HEK293 (cell line): ENCODE data around the gene ATOH7.

ENCODE experiments used
- CTCF ChIA-PET: fragments of 350-600 bp; formaldehyde crosslinking; extraction: SDS; loops from one replicate; lab custom pipeline; 2021; ENCODE audit warnings: antibody characterized with exemption; lab: Yijun Ruan, JAX
- POLR2A ChIA-PET: fragments of 300-600 bp; formaldehyde crosslinking; extraction: SDS; loops from one replicate; lab custom pipeline; 2020; ENCODE audit warnings: antibody characterized with exemption, inconsistent platforms; lab: Yijun Ruan, JAX
- H3K27ac ChIP-seq: fragments of 200-500 bp; sonication (Bioruptor generic); 2 replicates; pipeline ENCODE4 v1.5.1; 2014; ENCODE audit warnings: low read depth, low read length, control low read depth, inconsistent platforms; ENCODE audit errors: extremely low read depth
- H3K36me3 ChIP-seq, 2 experiments: fragments of 200-500 bp in 1 of 2; sonication (Bioruptor generic) in 1 of 2; 1 replicate in 1 of 2; 2 replicates in 1 of 2; pipeline ENCODE4 v1.5.1; 2014 to 2017; ENCODE audit warnings: inconsistent platforms in 2 of 2, low read length in 2 of 2; ENCODE audit not compliant: control insufficient read depth in 2 of 2, insufficient read depth in 1 of 2
- H3K4me1 ChIP-seq: fragments of 200-500 bp; sonication (Bioruptor generic); 2 replicates; pipeline ENCODE4 v1.5.1; 2014; ENCODE audit warnings: mild to moderate bottlenecking, low read length, inconsistent platforms; ENCODE audit not compliant: control insufficient read depth, insufficient read depth
- H3K4me3 ChIP-seq: 2 replicates; pipeline ENCODE4 v1.5.1; 2011; ENCODE audit warnings: low read depth, mild to moderate bottlenecking, control low read depth, low read length, moderate library complexity
- H3K9me3 ChIP-seq: fragments of 200-500 bp; sonication (Bioruptor generic); 2 replicates; pipeline ENCODE4 v1.5.1; 2014; ENCODE audit warnings: low read depth, low read length, inconsistent platforms; ENCODE audit not compliant: control insufficient read depth, insufficient read depth
- MYNN ChIP-seq: fragments of 450-650 bp; formaldehyde crosslinking; IDR thresholded peaks from 2 replicates; pipeline ENCODE4 v1.5.1; 2016; ENCODE audit warnings: missing biosample characterization, missing genetic modification characterization, borderline replicate concordance
- PATZ1 ChIP-seq: fragments of 450-650 bp; formaldehyde crosslinking; IDR thresholded peaks from 2 replicates; pipeline ENCODE4 v1.5.1; 2016; ENCODE audit warnings: missing biosample characterization, missing genetic modification characterization
- SCRT1 ChIP-seq: fragments of 450-650 bp; formaldehyde crosslinking; IDR thresholded peaks from 2 replicates; pipeline ENCODE4 v1.5.1; 2016; ENCODE audit warnings: missing biosample characterization, missing genetic modification characterization, borderline replicate concordance
- SP2 ChIP-seq: fragments of 450-650 bp; formaldehyde crosslinking; IDR thresholded peaks from 2 replicates; pipeline ENCODE4 v1.5.1; 2016; ENCODE audit warnings: missing biosample characterization, missing genetic modification characterization
- ZBTB17 ChIP-seq: fragments of 450-650 bp; formaldehyde crosslinking; IDR thresholded peaks from 2 replicates; pipeline ENCODE4 v1.5.1; 2016; ENCODE audit warnings: missing biosample characterization, missing genetic modification characterization
- ZFP41 ChIP-seq: fragments of 450-650 bp; formaldehyde crosslinking; IDR thresholded peaks from 2 replicates; pipeline ENCODE4 v1.5.1; 2016; ENCODE audit warnings: missing biosample characterization, missing genetic modification characterization, borderline replicate concordance
- ZNF112 ChIP-seq: fragments of 450-650 bp; formaldehyde crosslinking; IDR thresholded peaks from 2 replicates; pipeline ENCODE4 v1.5.0; 2017; ENCODE audit warnings: missing biosample characterization, missing genetic modification characterization
- ZNF133 ChIP-seq: fragments of 450-650 bp; formaldehyde crosslinking; IDR thresholded peaks from 2 replicates; pipeline ENCODE4 v1.5.1; 2016; ENCODE audit warnings: missing biosample characterization, missing genetic modification characterization
- ZNF148 ChIP-seq: fragments of 450-650 bp; formaldehyde crosslinking; IDR thresholded peaks from 2 replicates; pipeline ENCODE4 v1.5.0; 2017; ENCODE audit warnings: missing biosample characterization, missing genetic modification characterization, borderline replicate concordance
- ZNF18 ChIP-seq: fragments of 450-650 bp; formaldehyde crosslinking; IDR thresholded peaks from 2 replicates; pipeline ENCODE4 v1.5.1; 2016; ENCODE audit warnings: missing biosample characterization, missing genetic modification characterization
- ZNF184 ChIP-seq: fragments of 450-650 bp; IDR thresholded peaks from 2 replicates; pipeline ENCODE4 v1.5.1; 2018; ENCODE audit warnings: missing biosample characterization, mild to moderate bottlenecking, missing genetic modification characterization
- ZNF366 ChIP-seq: fragments of 450-650 bp; formaldehyde crosslinking; conservative IDR thresholded peaks from 2 replicates; pipeline ENCODE4 v1.5.1; 2016; ENCODE audit warnings: missing biosample characterization, missing genetic modification characterization
- ZNF48 ChIP-seq: fragments of 450-650 bp; formaldehyde crosslinking; IDR thresholded peaks from 2 replicates; pipeline ENCODE4 v1.5.1; 2016; ENCODE audit warnings: missing biosample characterization, missing genetic modification characterization
- ZNF510 ChIP-seq: fragments of 450-650 bp; formaldehyde crosslinking; IDR thresholded peaks from 2 replicates; pipeline ENCODE4 v1.5.1; 2018; ENCODE audit warnings: mild to moderate bottlenecking, missing genetic modification characterization, missing biosample characterization; ENCODE audit not compliant: insufficient replicate concordance
- ZNF544 ChIP-seq: fragments of 450-650 bp; formaldehyde crosslinking; IDR thresholded peaks from 2 replicates; pipeline ENCODE4 v1.5.0; 2017; ENCODE audit warnings: missing biosample characterization, missing genetic modification characterization
- ZNF658 ChIP-seq: fragments of 450-650 bp; formaldehyde crosslinking; IDR thresholded peaks from 2 replicates; pipeline ENCODE4; 2016; ENCODE audit warnings: missing biosample characterization, missing genetic modification characterization
- ZNF677 ChIP-seq: fragments of 450-650 bp; IDR thresholded peaks from 2 replicates; pipeline ENCODE4 v1.5.0; 2018; ENCODE audit warnings: missing biosample characterization, mild to moderate bottlenecking, missing genetic modification characterization, moderate library complexity
- ZNF776 ChIP-seq: fragments of 450-650 bp; formaldehyde crosslinking; IDR thresholded peaks from 2 replicates; pipeline ENCODE4 v1.5.0; 2017; ENCODE audit warnings: missing biosample characterization, missing genetic modification characterization, borderline replicate concordance
- ZNF837 ChIP-seq: fragments of 450-650 bp; formaldehyde crosslinking; IDR thresholded peaks from 2 replicates; pipeline ENCODE4 v1.5.1; 2016; ENCODE audit warnings: missing biosample characterization, missing genetic modification characterization
- TF ChIP-seq, protein P1 (sequence below): fragments of 450-650 bp; formaldehyde crosslinking; conservative IDR thresholded peaks from 2 replicates; pipeline ENCODE4 v1.5.1; 2016; ENCODE audit warnings: low read depth, missing biosample characterization, missing genetic modification characterization
- TF ChIP-seq, protein P2 (sequence below): fragments of 450-650 bp; formaldehyde crosslinking; IDR thresholded peaks from 2 replicates; pipeline ENCODE4 v1.5.1; 2016; ENCODE audit warnings: missing biosample characterization, missing genetic modification characterization

ATOH7 gene

GRCh38 chr10:68276224-68276623 lies 44.3 kb upstream of the ATOH7 start:
- Histone ChIP-seq H3K27ac (no peak overlapping the region), H3K4me3 (no peak overlapping the region), H3K9me3 (no peaks in the 10 kb centered on the region), H3K4me1 (no peaks in the 10 kb centered on the region), H3K36me3 (no peaks in the 10 kb centered on the region)
- POLR2A ChIA-PET, result no interaction called here
- CTCF ChIA-PET, result interaction anchor here (0.6 to 1.1 kb wide), 2 partner anchors 10 to 28 kb away, joined by 3 to 4 read pairs; no protein-coding TSS in a partner anchor
- TF ChIP-seq ZNF48 (no peak), ZBTB17 (tag by site-specific recombination) (no peak)
- TF ChIP-seq, all 188 proteins: peak for 0

- Histone ChIP-seq H3K4me3 (no peak overlapping the region), H3K36me3 (no peaks in the 10 kb centered on the region), H3K9me3 (no peaks in the 10 kb centered on the region), H3K27ac (no peak overlapping the region), H3K4me1 (no peaks in the 10 kb centered on the region)
- POLR2A ChIA-PET, result no interaction called here
- CTCF ChIA-PET, result interaction anchor here (0.6 to 1.1 kb wide), 2 partner anchors 10 to 28 kb away, joined by 3 to 4 read pairs; no protein-coding TSS in a partner anchor
- TF ChIP-seq, protein P1, sequence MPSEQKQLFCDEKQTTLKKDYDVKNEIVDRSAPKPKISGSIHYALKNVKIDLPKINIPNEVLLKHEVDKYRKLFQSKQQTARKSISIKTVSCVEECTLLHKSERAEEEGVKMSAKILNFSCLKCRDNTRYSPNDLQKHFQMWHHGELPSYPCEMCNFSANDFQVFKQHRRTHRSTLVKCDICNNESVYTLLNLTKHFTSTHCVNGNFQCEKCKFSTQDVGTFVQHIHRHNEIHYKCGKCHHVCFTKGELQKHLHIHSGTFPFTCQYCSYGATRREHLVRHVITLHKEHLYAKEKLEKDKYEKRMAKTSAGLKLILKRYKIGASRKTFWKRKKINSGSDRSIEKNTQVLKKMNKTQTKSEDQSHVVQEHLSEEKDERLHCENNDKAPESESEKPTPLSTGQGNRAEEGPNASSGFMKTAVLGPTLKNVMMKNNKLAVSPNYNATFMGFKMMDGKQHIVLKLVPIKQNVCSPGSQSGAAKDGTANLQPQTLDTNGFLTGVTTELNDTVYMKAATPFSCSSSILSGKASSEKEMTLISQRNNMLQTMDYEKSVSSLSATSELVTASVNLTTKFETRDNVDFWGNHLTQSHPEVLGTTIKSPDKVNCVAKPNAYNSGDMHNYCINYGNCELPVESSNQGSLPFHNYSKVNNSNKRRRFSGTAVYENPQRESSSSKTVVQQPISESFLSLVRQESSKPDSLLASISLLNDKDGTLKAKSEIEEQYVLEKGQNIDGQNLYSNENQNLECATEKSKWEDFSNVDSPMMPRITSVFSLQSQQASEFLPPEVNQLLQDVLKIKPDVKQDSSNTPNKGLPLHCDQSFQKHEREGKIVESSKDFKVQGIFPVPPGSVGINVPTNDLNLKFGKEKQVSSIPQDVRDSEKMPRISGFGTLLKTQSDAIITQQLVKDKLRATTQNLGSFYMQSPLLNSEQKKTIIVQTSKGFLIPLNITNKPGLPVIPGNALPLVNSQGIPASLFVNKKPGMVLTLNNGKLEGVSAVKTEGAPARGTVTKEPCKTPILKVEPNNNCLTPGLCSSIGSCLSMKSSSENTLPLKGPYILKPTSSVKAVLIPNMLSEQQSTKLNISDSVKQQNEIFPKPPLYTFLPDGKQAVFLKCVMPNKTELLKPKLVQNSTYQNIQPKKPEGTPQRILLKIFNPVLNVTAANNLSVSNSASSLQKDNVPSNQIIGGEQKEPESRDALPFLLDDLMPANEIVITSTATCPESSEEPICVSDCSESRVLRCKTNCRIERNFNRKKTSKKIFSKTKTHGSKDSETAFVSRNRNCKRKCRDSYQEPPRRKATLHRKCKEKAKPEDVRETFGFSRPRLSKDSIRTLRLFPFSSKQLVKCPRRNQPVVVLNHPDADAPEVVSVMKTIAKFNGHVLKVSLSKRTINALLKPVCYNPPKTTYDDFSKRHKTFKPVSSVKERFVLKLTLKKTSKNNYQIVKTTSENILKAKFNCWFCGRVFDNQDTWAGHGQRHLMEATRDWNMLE (tag by site-specific recombination), result no peak
- no peak for TF ChIP-seq ZNF184 (tag by site-specific recombination)
- TF ChIP-seq ZNF658 (tag by site-specific recombination), result no peak
- no peak for TF ChIP-seq ZNF776 (tag by site-specific recombination)
- TF ChIP-seq ZNF366 (tag by site-specific recombination), result no peak
- no peak for TF ChIP-seq ZNF510
- TF ChIP-seq SP2 (tag by site-specific recombination), result no peak
- no peak for TF ChIP-seq PATZ1 (tag by site-specific recombination)
- TF ChIP-seq ZNF544 (tag by site-specific recombination), result no peak
- TF ChIP-seq ZNF677 (tag by site-specific recombination), result no peak
- TF ChIP-seq ZNF112 (tag by site-specific recombination), result no peak
- no peak for TF ChIP-seq SCRT1
- TF ChIP-seq MYNN (tag by site-specific recombination), result no peak
- TF ChIP-seq ZNF837, result no peak
- TF ChIP-seq ZFP41, result no peak
- no peak for TF ChIP-seq ZNF133
- no peak for TF ChIP-seq ZNF18 (tag by site-specific recombination)
- TF ChIP-seq, protein P2, sequence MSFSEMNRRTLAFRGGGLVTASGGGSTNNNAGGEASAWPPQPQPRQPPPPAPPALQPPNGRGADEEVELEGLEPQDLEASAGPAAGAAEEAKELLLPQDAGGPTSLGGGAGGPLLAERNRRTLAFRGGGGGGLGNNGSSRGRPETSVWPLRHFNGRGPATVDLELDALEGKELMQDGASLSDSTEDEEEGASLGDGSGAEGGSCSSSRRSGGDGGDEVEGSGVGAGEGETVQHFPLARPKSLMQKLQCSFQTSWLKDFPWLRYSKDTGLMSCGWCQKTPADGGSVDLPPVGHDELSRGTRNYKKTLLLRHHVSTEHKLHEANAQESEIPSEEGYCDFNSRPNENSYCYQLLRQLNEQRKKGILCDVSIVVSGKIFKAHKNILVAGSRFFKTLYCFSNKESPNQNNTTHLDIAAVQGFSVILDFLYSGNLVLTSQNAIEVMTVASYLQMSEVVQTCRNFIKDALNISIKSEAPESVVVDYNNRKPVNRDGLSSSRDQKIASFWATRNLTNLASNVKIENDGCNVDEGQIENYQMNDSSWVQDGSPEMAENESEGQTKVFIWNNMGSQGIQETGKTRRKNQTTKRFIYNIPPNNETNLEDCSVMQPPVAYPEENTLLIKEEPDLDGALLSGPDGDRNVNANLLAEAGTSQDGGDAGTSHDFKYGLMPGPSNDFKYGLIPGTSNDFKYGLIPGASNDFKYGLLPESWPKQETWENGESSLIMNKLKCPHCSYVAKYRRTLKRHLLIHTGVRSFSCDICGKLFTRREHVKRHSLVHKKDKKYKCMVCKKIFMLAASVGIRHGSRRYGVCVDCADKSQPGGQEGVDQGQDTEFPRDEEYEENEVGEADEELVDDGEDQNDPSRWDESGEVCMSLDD (tag by site-specific recombination), result no peak
- no peak for TF ChIP-seq ZNF148 (tag by site-specific recombination)
Observed at GRCh38 chr10:68275600-68276126, 43.8 kb upstream of the ATOH7 start.
